8988T (cell line): ENCODE results near the gene TSPAN3.

Source experiments
- DNase-seq: peaks from one replicate; pipeline ENCODE4 v3.0.0; 2011

Gene TSPAN3

GRCh38 chr15:77048135-77048876, 22.6 kb downstream of the TSPAN3 start:
- no peak for DNase-seq

- DNase-seq = no peak
Measured at GRCh38 chr15:77046704-77047412, 24.1 kb downstream of the TSPAN3 start.

GRCh38 chr15:77045985-77046384, 24.9 kb downstream of the TSPAN3 start:
- no peak for DNase-seq

GRCh38 chr15:77044228-77045042, 26.5 kb downstream of the TSPAN3 start:
- no peak for DNase-seq

- no peak for DNase-seq
Measured at GRCh38 chr15:77042955-77043920, 27.7 kb downstream of the TSPAN3 start.

GRCh38 chr15:77042245-77042919, 28.5 kb downstream of the TSPAN3 start:
- DNase-seq = no peak

- no peak for DNase-seq
Measured at GRCh38 chr15:77040673-77041072, 30.2 kb downstream of the TSPAN3 start.

- no peak for DNase-seq
Measured at GRCh38 chr15:77039848-77040247, 31.1 kb downstream of the TSPAN3 start.

- no peak for DNase-seq
Measured at GRCh38 chr15:77039217-77039533, 31.7 kb downstream of the TSPAN3 start.

GRCh38 chr15:77038312-77039216, 32.3 kb downstream of the TSPAN3 start:
- DNase-seq = no peak

GRCh38 chr15:77037388-77038209, 33.3 kb downstream of the TSPAN3 start:
- peak; percentile 6 for DNase-seq

GRCh38 chr15:77036537-77037387, 34.1 kb downstream of the TSPAN3 start:
- peak; percentile 8 for DNase-seq

- DNase-seq = peak; percentile 11
Measured at GRCh38 chr15:77035999-77036471, 34.9 kb downstream of the TSPAN3 start.

- DNase-seq = no peak
Measured at GRCh38 chr15:77035584-77035983, 35.3 kb downstream of the TSPAN3 start.

GRCh38 chr15:77034695-77035489, 36.0 kb downstream of the TSPAN3 start:
- DNase-seq = peak; percentile 48

GRCh38 chr15:77033729-77034671, 36.9 kb downstream of the TSPAN3 start:
- DNase-seq = peak; percentile 3

GRCh38 chr15:77033417-77033728, 37.5 kb downstream of the TSPAN3 start:
- no peak for DNase-seq
